H1 (cell line): ENCODE results near the gene CAMK2A. TPM values are rescaled to one million over a fixed set of nuclear protein-coding genes. Genes with fewer than 3 reads are reported as not detected.

Experiments used
- CTCF ChIA-PET: fragments of 300-600 bp; sonication (Branson Sonifier 250); formaldehyde crosslinking; loops from one replicate; lab custom pipeline; 2021; ENCODE audit not compliant: partially characterized antibody; lab: Charles Lee
- POLR2A ChIA-PET: fragments of 300-600 bp; sonication (Branson Sonifier 250); formaldehyde crosslinking; loops from one replicate; lab custom pipeline; 2021; ENCODE audit warnings: inconsistent platforms; ENCODE audit not compliant: partially characterized antibody; lab: Charles Lee
- DNase-seq, 2 experiments: peaks; one replicate each; pipeline versions ENCODE4 v3.0.0 to v3.0.0-alpha.2; 2010 to 2022; ENCODE audit warnings: low spot score in 2 of 2, low read depth in 1 of 2, mixed read lengths in 1 of 2
- FAIRE-seq: peaks from 2 replicates; lab custom pipeline; 2011; peaks lifted over from hg19 to GRCh38; lab: Jason Lieb, UNC
- H2AFZ ChIP-seq: 2 replicates; pipeline ENCODE4 v1.8.1; 2012; ENCODE audit warnings: low read length, inconsistent platforms
- H2AK5ac ChIP-seq: 2 replicates; pipeline ENCODE4 v1.6.1; 2013; ENCODE audit warnings: low read depth, low read length
- H2BK120ac ChIP-seq: replicated peaks from 2 replicates; pipeline ENCODE3; 2013; ENCODE audit warnings: low read depth, low read length, inconsistent platforms
- H2BK12ac ChIP-seq: 2 replicates; pipeline ENCODE4 v1.6.1; 2013; ENCODE audit warnings: low read depth, low read length
- H2BK15ac ChIP-seq: 2 replicates; pipeline ENCODE4 v1.6.1; 2013; ENCODE audit warnings: low read length
- H2BK20ac ChIP-seq: 2 replicates; pipeline ENCODE4 v1.6.1; 2013; ENCODE audit warnings: low read length
- H2BK5ac ChIP-seq: 2 replicates; pipeline ENCODE4 v1.6.1; 2013; ENCODE audit warnings: low read depth, low read length
- H3K14ac ChIP-seq: 2 replicates; pipeline ENCODE4 v1.6.1; 2013; ENCODE audit warnings: inconsistent platforms; ENCODE audit not compliant: insufficient read length
- H3K18ac ChIP-seq: 2 replicates; pipeline ENCODE4 v1.6.1; 2013; ENCODE audit warnings: low read length; ENCODE audit errors: extremely low read depth
- H3K23ac ChIP-seq: 2 replicates; pipeline ENCODE4 v1.6.1; 2013; ENCODE audit warnings: inconsistent platforms; ENCODE audit not compliant: insufficient read length
- H3K23me2 ChIP-seq: 2 replicates; pipeline ENCODE4 v1.6.1; 2013; ENCODE audit warnings: low read depth, low read length
- H3K27ac ChIP-seq: 2 replicates; pipeline ENCODE4 v1.6.1; 2011; ENCODE audit warnings: low read depth, low read length, inconsistent platforms
- H3K27me3 ChIP-seq, 4 experiments: replicated peaks in 1 of 4; 1 replicate in 1 of 4; 2 replicates in 3 of 4; pipeline versions ENCODE4 v1.6.1 to v1.8.1; 2011 to 2013; ENCODE audit warnings: low read length in 3 of 4, mild to moderate bottlenecking in 3 of 4, inconsistent platforms in 2 of 4, mixed read lengths in 2 of 4, moderate library complexity in 1 of 4; ENCODE audit not compliant: control insufficient read depth in 3 of 4, insufficient read depth in 3 of 4; ENCODE audit errors: extremely low read depth in 1 of 4
- H3K36me3 ChIP-seq, 4 experiments: 2 replicates each; pipeline versions ENCODE4 v1.6.1 to v1.8.1; 2011 to 2013; ENCODE audit warnings: mild to moderate bottlenecking in 4 of 4, low read length in 3 of 4, moderate library complexity in 2 of 4, control low read depth in 1 of 4, inconsistent platforms in 1 of 4; ENCODE audit not compliant: insufficient read depth in 4 of 4, control insufficient read depth in 2 of 4
- H3K4ac ChIP-seq: replicated peaks from 2 replicates; pipeline ENCODE3; 2013; ENCODE audit warnings: low read length, low read depth, mixed read lengths, inconsistent platforms; ENCODE audit not compliant: insufficient read length
- H3K4me1 ChIP-seq, 4 experiments: replicated peaks in 1 of 4; 1 replicate in 1 of 4; 2 replicates in 3 of 4; pipeline versions ENCODE4 v1.6.1 to v1.8.1; 2011 to 2013; ENCODE audit warnings: low read length in 3 of 4, inconsistent platforms in 2 of 4, mixed read lengths in 1 of 4; ENCODE audit not compliant: insufficient read depth in 4 of 4, control insufficient read depth in 3 of 4
- H3K4me2 ChIP-seq, 2 experiments: 2 replicates each; pipeline versions ENCODE4 v1.6.1 to v1.8.1; 2011 to 2013; ENCODE audit warnings: low read depth in 2 of 2, low read length in 2 of 2, control low read depth in 1 of 2, inconsistent platforms in 1 of 2, mild to moderate bottlenecking in 1 of 2; ENCODE audit not compliant: insufficient read depth in 1 of 2
- H3K4me3 ChIP-seq, 4 experiments: fragments of 200-600, 300-600 bp in 1 of 4; sonication (generic), shearing (Covaris generic), sonication (Bioruptor Twin) in 1 of 4; 2 replicates each; pipeline versions ENCODE4 v1.5.1 to v1.8.1; 2011 to 2016; ENCODE audit warnings: low read length in 4 of 4, low read depth in 3 of 4, control low read depth in 2 of 4, inconsistent platforms in 2 of 4, mild to moderate bottlenecking in 2 of 4, mixed read lengths in 1 of 4, moderate library complexity in 1 of 4; ENCODE audit not compliant: insufficient read depth in 2 of 4; ENCODE audit errors: extremely low read depth in 1 of 4
- H3K56ac ChIP-seq: replicated peaks from 2 replicates; pipeline ENCODE3; 2013; ENCODE audit warnings: low read depth, mild to moderate bottlenecking, mixed read lengths, low read length, inconsistent platforms; ENCODE audit not compliant: insufficient read length
- H3K79me1 ChIP-seq: 2 replicates; pipeline ENCODE4 v1.6.1; 2013; ENCODE audit warnings: low read depth, low read length, control low read depth
- H3K79me2 ChIP-seq, 2 experiments: 2 replicates each; pipeline versions ENCODE4 v1.6.1 to v1.8.1; 2012 to 2013; ENCODE audit warnings: low read length in 2 of 2, mild to moderate bottlenecking in 2 of 2, inconsistent platforms in 1 of 2; ENCODE audit not compliant: insufficient read depth in 2 of 2, control insufficient read depth in 1 of 2
- H3K9ac ChIP-seq, 4 experiments: replicated peaks in 1 of 4; 1 replicate in 1 of 4; 2 replicates in 3 of 4; pipeline versions ENCODE4 v1.6.1 to v1.8.1; 2011 to 2013; ENCODE audit warnings: low read depth in 3 of 4, low read length in 3 of 4, control low read depth in 2 of 4, mild to moderate bottlenecking in 2 of 4, moderate library complexity in 2 of 4, inconsistent platforms in 1 of 4; ENCODE audit errors: extremely low read depth in 1 of 4
- H3K9me3 ChIP-seq, 2 experiments: 2 replicates each; pipeline versions ENCODE4 v1.6.1 to v1.8.1; 2012 to 2013; ENCODE audit warnings: mild to moderate bottlenecking in 2 of 2, moderate library complexity in 2 of 2, control low read depth in 1 of 2, inconsistent platforms in 1 of 2, low read depth in 1 of 2, low read length in 1 of 2, mixed read lengths in 1 of 2; ENCODE audit not compliant: insufficient read depth in 2 of 2
- H4K20me1 ChIP-seq, 2 experiments: replicated peaks in 1 of 2; 2 replicates each; pipeline versions ENCODE3 to v1.8.1; 2011 to 2013; ENCODE audit warnings: inconsistent platforms in 2 of 2, low read length in 2 of 2, mild to moderate bottlenecking in 1 of 2; ENCODE audit not compliant: insufficient read depth in 2 of 2, control insufficient read depth in 1 of 2
- H4K5ac ChIP-seq: 2 replicates; pipeline ENCODE4 v1.6.1; 2013; ENCODE audit warnings: low read length, low read depth, mixed read lengths, inconsistent platforms; ENCODE audit not compliant: insufficient read length
- H4K8ac ChIP-seq: 2 replicates; pipeline ENCODE4 v1.8.0; 2013; ENCODE audit warnings: mild to moderate bottlenecking, moderate library complexity, low read length, inconsistent platforms; ENCODE audit not compliant: insufficient read depth; ENCODE audit errors: extremely low read depth
- H4K91ac ChIP-seq: replicated peaks from 2 replicates; pipeline ENCODE3; 2013; ENCODE audit warnings: low read length, mixed read lengths, inconsistent platforms; ENCODE audit not compliant: insufficient read length
- TCF12 ChIP-seq: IDR thresholded peaks from 2 replicates; pipeline ENCODE4 v1.6.1; 2011; ENCODE audit warnings: low read depth, mild to moderate bottlenecking, low read length
- WGBS, 2 experiments: shearing (Covaris generic) in 1 of 2; methylation state at CpG; one replicate each; pipeline versions ENCODE4 v1.1.6 to v1.1.7; 2013 to 2015; ENCODE audit warnings: low lambda C conversion rate in 2 of 2, mixed read lengths in 2 of 2, inconsistent platforms in 1 of 2, low coverage in 1 of 2, missing lambda C conversion rate in 1 of 2; ENCODE audit not compliant: insufficient replicate concordance in 2 of 2, insufficient coverage in 1 of 2, insufficient read length in 1 of 2; ENCODE audit errors: extremely low coverage in 1 of 2, missing lambda C conversion rate in 1 of 2; 5-methylcytosine and 5-hydroxymethylcytosine counted together
- polyA plus RNA-seq, 7 experiments: library from polyadenylated mRNA; depleted of rRNA in 3 of 7; stranded (reverse) in 5 of 7; unstranded in 2 of 7; fragments of >200 nt in 5 of 7; fragments of 200-250 nt in 2 of 7; gene quantifications; 1 replicate in 5 of 7; 2 replicates in 1 of 7; 4 replicates in 1 of 7; pipeline versions ENCODE4 v1.2.1 to v1.2.3, GENCODE V29; 2011 to 2013; ENCODE audit warnings: missing spikeins in 2 of 7, mixed read lengths in 2 of 7
- total RNA-seq: library from RNA; stranded (reverse); fragmentation: NEBNext Ultra II Directional; extraction: Animal tissue kit (Norgen Biotek cat#: 25700); gene quantifications from 2 replicates; pipeline ENCODE4 v1.2.1, GENCODE V29; 2021

CAMK2A gene
- total and polyA plus RNA-seq, 2 of the 8 experiments (the other 6 are each of a cell fraction or from before 2014, with no cell fraction given), result 0.20 to 0.28 TPM

DNA sequence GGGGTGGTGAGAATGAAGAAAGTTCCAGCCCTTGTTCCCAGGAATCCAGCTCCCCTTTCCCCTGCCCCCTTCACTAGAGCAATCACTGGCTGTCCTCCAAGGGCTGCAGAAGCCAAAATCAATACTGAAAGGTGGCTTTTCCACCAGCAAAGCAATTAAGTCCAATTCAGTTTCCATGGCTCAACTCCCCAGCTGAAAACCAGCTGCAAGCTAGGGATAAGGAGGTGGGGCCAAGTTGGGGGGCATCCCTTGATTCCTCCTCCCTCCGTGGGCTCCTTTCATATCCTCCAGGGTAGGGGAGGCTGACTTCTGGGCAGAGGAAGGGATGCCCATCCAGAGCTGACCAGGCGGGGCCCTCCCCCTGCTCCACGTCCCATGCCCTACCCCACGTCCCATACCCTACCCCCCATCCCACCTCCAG lies 22.7 kb downstream of the CAMK2A start:
- Histone ChIP-seq H3K4me1 (peaks cover 0 to 26% (median 5%) of the 10 kb centered on the region in 4 experiments; a peak in 6 of 7 replicates), H3K4me3 (no peak overlapping the region), H2AK5ac (no peak overlapping the region), H2BK120ac (no peak overlapping the region), H3K23me2 (peaks cover 6% of the 10 kb centered on the region), H3K27ac (no peak overlapping the region), H4K5ac (no peak overlapping the region), H3K79me2 (peaks cover 0 to 2% of the 10 kb centered on the region in 2 experiments; a peak in 1 of 4 replicates), H2AFZ (no peak overlapping the region), H2BK15ac (no peak overlapping the region), H3K23ac (no peak overlapping the region), H3K36me3 (no peaks in the 10 kb centered on the region), H3K9me3 (no peaks in the 10 kb centered on the region), H4K8ac (no peak overlapping the region), H3K9ac (no peak overlapping the region), H3K4ac (no peak overlapping the region), H3K4me2 (no peak overlapping the region), H2BK20ac (no peak overlapping the region), H2BK12ac (no peak overlapping the region), H3K79me1 (no peaks in the 10 kb centered on the region), H3K18ac (no peak overlapping the region), H3K14ac (no peak overlapping the region), H4K20me1 (peaks cover 0 to 4% of the 10 kb centered on the region in 2 experiments), H3K27me3 (peaks cover 0 to 2% (median 0%) of the 10 kb centered on the region in 4 experiments; a peak in 1 of 7 replicates), H4K91ac (no peak overlapping the region), H2BK5ac (no peak overlapping the region), H3K56ac (no peak overlapping the region)
- CTCF ChIA-PET, result interaction anchor here (0.9 to 3.1 kb wide), 10 partner anchors 11 to 145 kb away, joined by 3 to 20 read pairs (median 4); no protein-coding TSS in a partner anchor
- POLR2A ChIA-PET, result no interaction called here
- 61% methylated on average over 2 of the region's 4 CpGs; no CpG with 5 or more reads in 1 of the 2 experiments for WGBS, 2 experiments
- FAIRE-seq (no peak), DNase-seq (no peak)
- no peak for TF ChIP-seq TCF12
